Stimulated activated CD4-positive, alpha-beta T cell treated with anti-CD3 and anti-CD28 coated beads, Interleukin-2, amount 100 ng/mL, for 48 hours (primary cell): ENCODE results near the gene DEPDC1B.
"Not testable (repeated sequence)": the region's sequence is repeated elsewhere in the genome, so short reads cannot be mapped to it uniquely, and the experiment has no call there.

ENCODE experiments used
- DNase-seq, 2 donors: peaks; one replicate each; pipeline ENCODE4 v3.0.0-alpha.2; 2020

DEPDC1B gene

GRCh38 chr5:60698336-60698735 is 1.6 kb downstream of the DEPDC1B start:
- no peak for DNase-seq

GRCh38 chr5:60690326-60690725 is 9.6 kb downstream of the DEPDC1B start:
- no peak for DNase-seq

GRCh38 chr5:60688980-60689379 is 11.0 kb downstream of the DEPDC1B start:
- DNase-seq = no peak

GRCh38 chr5:60687927-60688720 is 11.8 kb downstream of the DEPDC1B start:
- DNase-seq = no peak

GRCh38 chr5:60686157-60686556 is 13.8 kb downstream of the DEPDC1B start:
- no peak for DNase-seq

GRCh38 chr5:60685700-60686099 is 14.3 kb downstream of the DEPDC1B start:
- no peak for DNase-seq

- DNase-seq = no peak
Measured at GRCh38 chr5:60685028-60685427, 14.9 kb downstream of the DEPDC1B start.

- DNase-seq = not testable (repeated sequence)
Measured at GRCh38 chr5:60682007-60682406, 18.0 kb downstream of the DEPDC1B start.

GRCh38 chr5:60679816-60680215 is 20.1 kb downstream of the DEPDC1B start:
- no peak for DNase-seq

- no peak for DNase-seq
Measured at GRCh38 chr5:60677850-60678664, 21.9 kb downstream of the DEPDC1B start.

- no peak for DNase-seq
Measured at GRCh38 chr5:60675286-60675685, 24.7 kb downstream of the DEPDC1B start.

- DNase-seq = no peak
Measured at GRCh38 chr5:60674251-60675069, 25.5 kb downstream of the DEPDC1B start.

GRCh38 chr5:60673334-60673733 is 26.6 kb downstream of the DEPDC1B start:
- no peak for DNase-seq

- no peak for DNase-seq
Measured at GRCh38 chr5:60672693-60673264, 27.2 kb downstream of the DEPDC1B start.

- no peak for DNase-seq
Measured at GRCh38 chr5:60671899-60672692, 27.9 kb downstream of the DEPDC1B start.

- DNase-seq = no peak
Measured at GRCh38 chr5:60670749-60671148, 29.2 kb downstream of the DEPDC1B start.

- no peak for DNase-seq
Measured at GRCh38 chr5:60668686-60669304, 31.2 kb downstream of the DEPDC1B start.

- no peak for DNase-seq
Measured at GRCh38 chr5:60651872-60652620, 47.9 kb downstream of the DEPDC1B start.

- DNase-seq = no peak
Measured at GRCh38 chr5:60649288-60649917, 50.6 kb downstream of the DEPDC1B start.

- no peak for DNase-seq
Measured at GRCh38 chr5:60648175-60648574, 51.8 kb downstream of the DEPDC1B start.
